ENCODE data around the gene CYP2R1. TPM values are rescaled to one million over a fixed set of nuclear protein-coding genes. Genes with fewer than 3 reads are reported as not detected.

The CYP2R1 gene, protein sequence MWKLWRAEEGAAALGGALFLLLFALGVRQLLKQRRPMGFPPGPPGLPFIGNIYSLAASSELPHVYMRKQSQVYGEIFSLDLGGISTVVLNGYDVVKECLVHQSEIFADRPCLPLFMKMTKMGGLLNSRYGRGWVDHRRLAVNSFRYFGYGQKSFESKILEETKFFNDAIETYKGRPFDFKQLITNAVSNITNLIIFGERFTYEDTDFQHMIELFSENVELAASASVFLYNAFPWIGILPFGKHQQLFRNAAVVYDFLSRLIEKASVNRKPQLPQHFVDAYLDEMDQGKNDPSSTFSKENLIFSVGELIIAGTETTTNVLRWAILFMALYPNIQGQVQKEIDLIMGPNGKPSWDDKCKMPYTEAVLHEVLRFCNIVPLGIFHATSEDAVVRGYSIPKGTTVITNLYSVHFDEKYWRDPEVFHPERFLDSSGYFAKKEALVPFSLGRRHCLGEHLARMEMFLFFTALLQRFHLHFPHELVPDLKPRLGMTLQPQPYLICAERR
- total RNA-seq = 10 to 100 TPM; 13.5 to 22.7 (median 14.9) TPM

GRCh38 chr11:14892036-14892556 is at the start of gene CYP2R1:
TSS of gene CYP2R1 (minus strand) at chr11:14892231. CDS start at chr11:14892205, 26 bp downstream.
- Histone ChIP-seq H3K27ac (peak within 1 kb of the TSS; percentile 75 to 96 (median 92)), H3K36me3 (no peaks in the 10 kb centered on the region), H3K9me3 (no peaks in the 10 kb centered on the region), H3K27me3 (no peaks in the 10 kb centered on the region), H3K4me1 (peaks cover 0 to 32% (median 0%) of the 10 kb centered on the region in 3 donors), H3K4me3 (peak within 1 kb of the TSS; percentile 70 to 81)
- TF ChIP-seq POLR2AphosphoS5 (IDR thresholded peaks at IDR 0.05) = peak; percentile 32
- TF ChIP-seq, protein P1, sequence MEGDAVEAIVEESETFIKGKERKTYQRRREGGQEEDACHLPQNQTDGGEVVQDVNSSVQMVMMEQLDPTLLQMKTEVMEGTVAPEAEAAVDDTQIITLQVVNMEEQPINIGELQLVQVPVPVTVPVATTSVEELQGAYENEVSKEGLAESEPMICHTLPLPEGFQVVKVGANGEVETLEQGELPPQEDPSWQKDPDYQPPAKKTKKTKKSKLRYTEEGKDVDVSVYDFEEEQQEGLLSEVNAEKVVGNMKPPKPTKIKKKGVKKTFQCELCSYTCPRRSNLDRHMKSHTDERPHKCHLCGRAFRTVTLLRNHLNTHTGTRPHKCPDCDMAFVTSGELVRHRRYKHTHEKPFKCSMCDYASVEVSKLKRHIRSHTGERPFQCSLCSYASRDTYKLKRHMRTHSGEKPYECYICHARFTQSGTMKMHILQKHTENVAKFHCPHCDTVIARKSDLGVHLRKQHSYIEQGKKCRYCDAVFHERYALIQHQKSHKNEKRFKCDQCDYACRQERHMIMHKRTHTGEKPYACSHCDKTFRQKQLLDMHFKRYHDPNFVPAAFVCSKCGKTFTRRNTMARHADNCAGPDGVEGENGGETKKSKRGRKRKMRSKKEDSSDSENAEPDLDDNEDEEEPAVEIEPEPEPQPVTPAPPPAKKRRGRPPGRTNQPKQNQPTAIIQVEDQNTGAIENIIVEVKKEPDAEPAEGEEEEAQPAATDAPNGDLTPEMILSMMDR (IDR thresholded peaks at IDR 0.05) = peak in 1 of 4 experiments; percentile 9
- no peak for TF ChIP-seq EP300 (IDR thresholded peaks at IDR 0.05)
- peak in 1 of 2 donors; percentile 12 for TF ChIP-seq POLR2A (IDR thresholded peaks at IDR 0.05)
- peak; percentile 99 for ATAC-seq
- WGBS, 2 donors (ENCODE audit: low coverage in 1 of 2) = 0% methylated on average over 9 of the region's 36 CpGs; no CpG with 5 or more reads in 1 of the 2 donors

DNA sequence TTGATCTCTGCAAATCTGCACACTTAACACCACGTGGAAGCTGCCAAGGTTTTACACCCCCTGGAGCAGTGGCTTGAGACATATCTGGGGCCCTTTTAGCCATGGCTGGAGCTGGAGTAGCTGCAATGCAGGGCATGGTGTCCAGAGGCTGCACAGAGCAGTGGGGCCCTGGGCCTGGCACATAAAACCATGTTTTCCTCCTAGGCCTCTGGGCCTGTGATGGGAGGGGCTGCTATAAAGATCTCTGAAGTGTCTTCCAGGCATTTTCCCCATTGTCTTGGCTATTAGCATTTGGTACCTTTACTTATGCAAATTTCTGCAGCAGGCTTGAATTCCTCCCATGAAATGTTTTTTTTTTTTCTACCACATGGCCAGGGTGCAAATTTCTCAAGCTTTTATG is 46.9 kb upstream of the CYP2R1 start:
- H3K27ac ChIP-seq = no peak overlapping the region
- no peaks in the 10 kb centered on the region for H3K27me3 ChIP-seq
- no peak for TF ChIP-seq POLR2AphosphoS5 (IDR thresholded peaks at IDR 0.05)
- TF ChIP-seq EP300 (IDR thresholded peaks at IDR 0.05) = no peak
- no peak for TF ChIP-seq POLR2A (IDR thresholded peaks at IDR 0.05)
- H3K4me3 ChIP-seq = no peak overlapping the region
- H3K4me1 ChIP-seq = no peaks in the 10 kb centered on the region
- ATAC-seq = no peak
- WGBS, 2 donors (ENCODE audit: low coverage in 1 of 2) = 17% methylated on average over 1 of the region's 1 CpG; no CpG with 5 or more reads in 1 of the 2 donors
- H3K36me3 ChIP-seq = no peaks in the 10 kb centered on the region
- no peaks in the 10 kb centered on the region for H3K9me3 ChIP-seq

DNA sequence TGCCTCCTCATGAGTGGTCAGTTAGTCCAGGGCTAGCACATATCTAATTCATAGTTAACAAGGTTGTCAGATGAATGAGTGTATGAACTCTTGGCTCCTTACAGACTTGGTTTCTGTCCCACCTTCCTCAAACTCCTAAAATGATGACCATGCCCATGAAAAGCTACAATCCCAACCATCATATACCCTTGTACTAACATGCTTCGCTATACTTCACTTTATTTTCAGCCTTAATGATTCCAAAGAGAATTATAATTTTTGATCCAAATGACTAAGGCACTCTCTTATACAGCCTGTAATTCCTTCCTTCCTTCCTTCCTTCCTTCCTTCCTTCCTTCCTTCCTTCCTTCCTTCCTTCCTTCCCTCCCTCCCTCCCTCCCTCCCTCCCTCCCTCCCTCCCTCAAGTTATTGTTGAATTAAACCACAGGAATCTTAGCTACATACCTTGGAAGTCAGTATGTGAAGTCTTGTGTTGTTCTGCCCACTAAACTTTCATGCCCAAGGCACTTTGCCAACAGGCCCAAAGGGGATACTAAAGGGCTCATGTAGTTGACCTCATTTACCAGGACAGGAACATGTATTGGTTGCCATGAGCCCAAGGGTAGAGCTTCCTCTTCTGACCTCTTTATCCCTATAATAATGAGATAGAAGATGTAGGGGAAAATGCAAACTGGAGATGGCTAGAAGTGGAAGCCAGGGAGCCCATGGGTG is 42.8 kb upstream of the CYP2R1 start:
- Histone ChIP-seq H3K36me3 (no peaks in the 10 kb centered on the region), H3K4me3 (no peak overlapping the region), H3K27ac (no peak overlapping the region), H3K4me1 (no peaks in the 10 kb centered on the region), H3K27me3 (no peaks in the 10 kb centered on the region), H3K9me3 (no peaks in the 10 kb centered on the region)
- no peak for TF ChIP-seq POLR2A (IDR thresholded peaks at IDR 0.05)
- TF ChIP-seq POLR2AphosphoS5 (IDR thresholded peaks at IDR 0.05) = no peak
- TF ChIP-seq EP300 (IDR thresholded peaks at IDR 0.05) = no peak
- TF ChIP-seq, protein P1 (IDR thresholded peaks at IDR 0.05) = no peak
- WGBS, 2 donors (ENCODE audit: low coverage in 1 of 2) = 93 to 100% methylated on average over 1 of the region's 1 CpG
- no peak for ATAC-seq

DNA sequence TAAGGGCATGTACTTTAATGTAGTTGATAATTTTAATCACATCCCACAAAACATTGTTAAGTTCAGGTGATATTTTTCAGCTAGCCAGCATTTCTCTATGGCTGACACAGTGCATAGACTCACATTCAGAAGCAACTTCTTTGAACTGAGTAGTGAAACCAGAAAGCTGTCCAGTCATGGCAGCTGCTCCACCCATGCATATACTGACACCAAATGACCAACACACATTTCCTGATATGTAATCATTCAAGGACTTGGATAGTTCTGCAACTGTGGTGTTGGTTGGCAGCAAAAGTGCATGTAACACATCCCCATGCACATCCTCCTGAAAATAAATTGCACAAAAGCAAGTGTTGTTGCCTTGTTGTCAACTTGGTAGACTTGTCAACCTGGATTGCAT is 40.4 kb upstream of the CYP2R1 start:
- TF ChIP-seq POLR2A (IDR thresholded peaks at IDR 0.05) (no peak), EP300 (IDR thresholded peaks at IDR 0.05) (no peak), POLR2AphosphoS5 (IDR thresholded peaks at IDR 0.05) (no peak)
- TF ChIP-seq, protein P1 (IDR thresholded peaks at IDR 0.05) = no peak
- Histone ChIP-seq H3K27ac (no peak overlapping the region), H3K4me3 (no peak overlapping the region), H3K9me3 (no peaks in the 10 kb centered on the region), H3K27me3 (no peaks in the 10 kb centered on the region), H3K4me1 (no peaks in the 10 kb centered on the region), H3K36me3 (no peaks in the 10 kb centered on the region)
- no peak for ATAC-seq

DNA sequence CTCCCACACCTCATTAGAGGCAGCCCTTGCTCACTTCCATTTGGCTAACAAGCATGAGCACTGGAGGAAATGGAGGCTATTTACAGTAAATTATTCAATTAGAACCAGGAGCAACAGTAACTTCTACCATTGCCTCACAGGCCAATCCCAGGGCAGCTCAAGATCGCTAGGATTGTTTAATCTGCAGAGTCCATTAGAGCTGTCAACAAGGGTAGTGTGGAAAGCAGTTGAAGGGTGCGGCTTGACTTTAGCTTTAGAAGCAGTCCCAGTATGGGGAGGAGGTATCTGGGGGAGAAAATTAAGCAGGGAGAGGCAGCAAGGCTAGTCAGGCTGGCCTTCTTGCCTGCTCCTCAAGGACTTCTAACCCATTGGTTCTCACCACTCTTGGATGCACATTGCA is 38.3 kb upstream of the CYP2R1 start:
- Histone ChIP-seq H3K36me3 (no peaks in the 10 kb centered on the region), H3K4me3 (no peak overlapping the region), H3K27me3 (no peaks in the 10 kb centered on the region), H3K9me3 (no peaks in the 10 kb centered on the region), H3K4me1 (no peaks in the 10 kb centered on the region), H3K27ac (no peak overlapping the region)
- 80% methylated on average over 2 of the region's 2 CpGs; no CpG with 5 or more reads in 1 of the 2 donors for WGBS, 2 donors (ENCODE audit: low coverage in 1 of 2)
- ATAC-seq = no peak
- TF ChIP-seq EP300 (IDR thresholded peaks at IDR 0.05) = no peak
- TF ChIP-seq, protein P1 (IDR thresholded peaks at IDR 0.05) = no peak
- no peak for TF ChIP-seq POLR2A (IDR thresholded peaks at IDR 0.05)
- TF ChIP-seq POLR2AphosphoS5 (IDR thresholded peaks at IDR 0.05) = no peak

Data from gastroesophageal sphincter (tissue), 4 donors.